DMS 273 treated with DMSO at 0.1 percent for 48 hours (cell line): ENCODE measurements around the gene SLC66A2.
"Not testable (repeated sequence)": the region's sequence is repeated elsewhere in the genome, so short reads cannot be mapped to it uniquely, and the experiment has no call there.

ENCODE experiments used
- DNase-seq: peaks from one replicate; lab custom pipeline; 2025; lab: John Stamatoyannopoulos, UW

SLC66A2 gene

DNA sequence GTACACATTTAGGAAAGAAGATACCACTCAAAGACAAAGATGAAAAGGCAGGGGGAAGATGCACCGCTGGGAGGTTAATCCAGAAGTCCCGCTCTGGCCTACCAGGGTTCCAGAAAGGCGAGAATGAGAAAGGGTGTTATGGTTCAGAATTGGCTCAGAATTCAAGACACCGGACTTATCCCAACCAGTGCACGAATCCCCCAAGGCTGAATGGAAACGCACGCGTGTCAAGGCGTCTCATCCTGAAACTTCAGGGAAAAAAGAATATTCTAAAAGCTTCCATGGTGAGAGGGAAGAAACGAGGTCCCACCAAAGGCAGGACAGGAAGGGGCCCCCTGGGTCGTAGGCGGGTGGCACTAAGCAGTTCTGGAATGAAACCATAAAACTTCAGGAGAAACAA lies 71.9 kb downstream of the SLC66A2 start:
- no peak for DNase-seq

GRCh38 chr18:79878741-79879378 lies 72.6 kb downstream of the SLC66A2 start:
- no peak for DNase-seq

- not testable (repeated sequence) for DNase-seq
Measured at GRCh38 chr18:79878246-79878645, 73.2 kb downstream of the SLC66A2 start.

DNA sequence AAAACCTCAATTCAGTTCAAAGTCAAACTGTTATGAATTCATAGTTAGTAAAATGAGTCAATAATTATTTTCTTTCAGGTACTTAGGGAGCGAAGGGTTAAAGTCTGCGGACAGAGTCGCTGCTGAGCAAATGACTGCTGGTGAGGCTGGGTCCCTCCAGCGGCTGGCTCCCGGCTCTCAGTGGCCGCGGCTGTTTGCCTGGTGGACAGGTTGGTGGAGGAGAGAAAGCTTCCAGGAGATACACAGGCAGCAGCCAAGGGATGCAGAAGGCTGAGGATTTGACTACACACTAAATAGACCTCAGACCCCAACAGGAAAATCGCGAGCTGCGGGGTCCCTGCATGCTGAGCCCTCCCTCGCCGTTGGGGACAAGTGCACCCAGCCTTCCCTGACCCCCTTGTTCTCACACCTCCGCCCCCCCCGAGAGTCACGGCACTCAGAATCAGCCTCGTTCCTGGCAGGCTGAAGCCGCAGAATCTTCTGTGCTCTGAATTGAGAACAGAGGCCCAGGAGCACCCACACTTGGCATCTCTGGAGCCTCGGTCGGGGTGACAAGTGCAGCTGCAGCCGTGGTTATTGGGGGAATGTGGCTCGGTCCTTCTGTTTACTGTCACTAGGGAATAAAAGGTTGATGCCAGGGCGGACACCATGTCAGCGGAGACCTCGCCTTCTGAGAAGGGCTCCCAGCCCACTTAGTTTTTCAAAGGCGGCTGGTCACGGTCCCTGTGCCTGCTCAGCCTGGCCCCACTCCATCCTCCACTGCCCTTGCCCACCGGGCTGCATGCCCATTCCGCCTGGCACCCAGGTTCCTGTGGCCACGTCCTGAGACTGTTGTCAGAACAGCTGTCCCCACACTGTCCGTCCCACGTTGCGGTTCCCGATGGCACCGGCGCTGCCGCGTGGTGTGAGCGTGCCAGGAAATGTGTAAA lies 74.0 kb downstream of the SLC66A2 start:
- DNase-seq, result no peak

- DNase-seq, result no peak
Measured at GRCh38 chr18:79876497-79876896, 75.0 kb downstream of the SLC66A2 start.

GRCh38 chr18:79875931-79876461 lies 75.5 kb downstream of the SLC66A2 start:
- DNase-seq, result no peak

GRCh38 chr18:79875531-79875919 lies 75.9 kb downstream of the SLC66A2 start:
- no peak for DNase-seq

GRCh38 chr18:79874553-79875530 lies 76.6 kb downstream of the SLC66A2 start:
- DNase-seq, result no peak

DNA sequence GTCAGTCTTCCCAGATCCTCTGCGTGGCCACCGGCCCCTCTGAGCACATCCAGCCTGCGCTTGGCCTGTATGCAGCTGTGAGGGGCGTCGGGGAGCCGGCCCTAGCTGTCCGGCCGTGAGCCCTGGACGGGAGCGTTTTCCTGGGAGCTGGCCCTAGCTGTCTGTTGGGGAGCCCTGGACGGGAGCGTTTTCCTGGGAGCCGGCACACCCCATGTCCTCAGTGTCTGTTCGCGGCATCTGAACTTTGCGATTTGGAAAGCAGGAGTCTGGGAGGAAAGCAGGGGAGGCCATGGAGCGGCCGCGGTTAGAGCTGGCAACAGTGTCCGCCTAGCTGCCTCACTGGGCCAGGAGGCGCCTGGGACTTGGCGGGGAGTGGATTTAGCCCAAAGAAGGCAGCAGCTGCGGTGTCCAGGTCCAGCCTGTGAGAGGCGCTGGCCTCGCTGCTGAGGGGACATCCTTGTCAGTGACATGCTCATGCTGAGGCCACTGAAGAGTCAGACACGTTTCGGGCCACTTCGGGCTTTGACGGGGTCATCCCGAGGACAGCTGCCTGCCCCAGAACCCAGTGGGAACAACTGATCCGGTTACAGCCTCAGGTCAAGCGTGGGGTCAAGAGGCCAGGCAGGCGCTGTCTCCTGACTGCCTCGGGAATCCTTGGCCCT lies 77.9 kb downstream of the SLC66A2 start:
- DNase-seq, result no peak

DNA sequence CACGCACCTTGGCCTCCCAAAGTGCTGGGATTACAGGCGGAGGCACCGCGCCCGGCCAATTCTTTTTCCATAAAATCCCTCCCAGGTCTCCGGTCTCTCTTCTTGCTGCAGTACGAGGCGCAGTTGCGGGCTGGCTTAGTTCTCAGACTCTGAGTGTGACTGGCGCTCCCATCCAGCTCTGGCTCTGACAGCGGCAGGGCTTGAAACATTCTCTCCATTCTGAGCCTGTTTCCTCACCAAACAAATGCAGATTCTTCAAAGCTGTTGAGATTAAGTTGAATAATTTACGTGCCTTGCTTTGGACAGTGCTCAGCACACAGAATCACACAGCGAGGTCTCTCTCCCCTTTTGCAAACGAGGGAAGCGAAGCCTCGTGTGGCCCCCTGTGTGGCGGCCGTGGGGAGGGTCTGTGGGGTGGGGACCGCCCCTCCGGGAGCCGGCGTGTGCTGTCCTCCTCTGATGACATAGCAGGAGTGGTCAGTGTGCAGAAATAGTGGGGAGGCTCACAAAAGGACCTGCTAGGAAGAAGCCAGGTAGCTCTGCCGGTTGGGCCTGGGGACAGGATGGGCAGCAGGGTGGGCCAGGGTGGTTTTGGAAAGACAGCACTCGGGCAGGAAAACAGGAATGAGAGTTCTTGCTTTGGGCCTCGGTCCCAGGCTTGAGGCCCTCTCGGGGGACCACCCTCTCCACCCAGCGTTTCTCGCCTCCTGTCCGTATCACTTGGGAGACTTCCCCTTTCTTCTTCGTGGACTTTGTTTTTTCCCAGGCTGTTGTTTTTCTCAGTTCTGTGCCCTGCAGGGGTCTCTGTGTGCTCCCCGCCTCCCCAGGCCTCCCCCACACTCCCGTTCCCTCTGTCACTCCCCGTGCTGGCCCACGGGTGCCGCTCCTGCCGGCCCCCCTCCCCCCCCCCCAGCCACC lies 78.7 kb downstream of the SLC66A2 start:
- DNase-seq, result no peak

DNA sequence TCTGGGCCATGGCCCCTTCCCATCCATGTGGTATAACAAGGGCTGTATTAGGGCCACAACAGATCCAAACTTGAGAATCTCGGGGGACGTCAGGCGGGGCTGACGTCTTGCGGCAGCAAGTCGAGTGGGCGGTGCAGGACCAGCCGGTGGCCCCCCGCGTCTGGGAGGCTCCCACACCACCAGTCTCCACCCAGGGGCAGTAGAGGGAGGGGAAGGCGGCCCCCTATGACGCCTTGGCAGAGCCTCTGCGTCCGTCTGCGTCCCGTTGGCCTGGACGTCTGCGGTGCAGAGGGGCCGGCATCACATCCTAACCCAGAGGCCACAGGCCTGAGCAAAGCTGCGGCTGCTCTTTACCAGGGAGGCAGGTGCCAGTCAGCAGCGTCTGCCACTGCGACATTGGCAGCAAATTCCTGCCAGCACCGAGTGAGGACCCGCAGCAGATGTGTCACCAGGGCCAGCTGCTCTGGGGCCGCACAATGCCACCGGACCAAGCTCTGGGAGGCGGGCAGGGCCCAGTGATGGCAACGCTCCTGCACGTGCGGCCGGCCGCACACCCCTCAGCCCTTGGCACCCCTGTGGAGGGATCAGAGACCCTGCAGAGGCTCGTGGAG lies 79.9 kb downstream of the SLC66A2 start:
- no peak for DNase-seq

DNA sequence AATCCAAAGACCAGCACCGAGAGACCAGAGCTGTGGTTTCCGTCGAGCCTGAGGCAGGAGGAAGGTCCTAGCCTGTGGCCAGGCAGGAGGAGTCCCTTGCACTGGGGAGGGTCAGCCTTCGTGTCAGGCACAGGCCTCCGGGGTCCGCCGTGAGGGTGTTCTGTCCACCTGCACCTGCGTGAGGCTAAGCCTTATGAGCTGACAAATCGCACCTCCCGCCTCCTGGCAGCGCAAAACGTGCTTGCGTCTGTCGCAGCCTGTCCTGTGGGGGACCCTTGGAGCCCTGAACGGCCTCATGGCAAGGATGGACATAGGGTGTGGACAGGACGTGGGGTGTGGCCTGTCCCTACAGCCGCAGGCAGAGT lies 80.4 kb downstream of the SLC66A2 start:
- no peak for DNase-seq

GRCh38 chr18:79870301-79871025 lies 81.0 kb downstream of the SLC66A2 start:
- DNase-seq, result no peak

GRCh38 chr18:79869591-79870300 lies 81.7 kb downstream of the SLC66A2 start:
- no peak for DNase-seq

- no peak for DNase-seq
Measured at GRCh38 chr18:79868811-79869541, 82.5 kb downstream of the SLC66A2 start.

- no peak for DNase-seq
Measured at GRCh38 chr18:79868168-79868784, 83.2 kb downstream of the SLC66A2 start.

GRCh38 chr18:79867666-79868065 lies 83.8 kb downstream of the SLC66A2 start:
- DNase-seq, result no peak
